H1 (cell line): ENCODE results near the gene TFAP2B. TPM values are rescaled to one million over a fixed set of nuclear protein-coding genes. Genes with fewer than 3 reads are reported as not detected.

Experiments used
- CTCF ChIA-PET: fragments of 300-600 bp; sonication (Branson Sonifier 250); formaldehyde crosslinking; loops from one replicate; lab custom pipeline; 2021; ENCODE audit not compliant: partially characterized antibody; lab: Charles Lee
- POLR2A ChIA-PET: fragments of 300-600 bp; sonication (Branson Sonifier 250); formaldehyde crosslinking; loops from one replicate; lab custom pipeline; 2021; ENCODE audit warnings: inconsistent platforms; ENCODE audit not compliant: partially characterized antibody; lab: Charles Lee
- DNase-seq, 2 experiments: peaks; one replicate each; pipeline versions ENCODE4 v3.0.0 to v3.0.0-alpha.2; 2010 to 2022; ENCODE audit warnings: low spot score in 2 of 2, low read depth in 1 of 2, mixed read lengths in 1 of 2
- FAIRE-seq: peaks from 2 replicates; lab custom pipeline; 2011; peaks lifted over from hg19 to GRCh38; lab: Jason Lieb, UNC
- H2AFZ ChIP-seq: 2 replicates; pipeline ENCODE4 v1.8.1; 2012; ENCODE audit warnings: low read length, inconsistent platforms
- H2AK5ac ChIP-seq: 2 replicates; pipeline ENCODE4 v1.6.1; 2013; ENCODE audit warnings: low read depth, low read length
- H2BK120ac ChIP-seq: replicated peaks from 2 replicates; pipeline ENCODE3; 2013; ENCODE audit warnings: low read depth, low read length, inconsistent platforms
- H2BK12ac ChIP-seq: 2 replicates; pipeline ENCODE4 v1.6.1; 2013; ENCODE audit warnings: low read depth, low read length
- H2BK15ac ChIP-seq: 2 replicates; pipeline ENCODE4 v1.6.1; 2013; ENCODE audit warnings: low read length
- H2BK20ac ChIP-seq: 2 replicates; pipeline ENCODE4 v1.6.1; 2013; ENCODE audit warnings: low read length
- H2BK5ac ChIP-seq: 2 replicates; pipeline ENCODE4 v1.6.1; 2013; ENCODE audit warnings: low read depth, low read length
- H3K14ac ChIP-seq: 2 replicates; pipeline ENCODE4 v1.6.1; 2013; ENCODE audit warnings: inconsistent platforms; ENCODE audit not compliant: insufficient read length
- H3K18ac ChIP-seq: 2 replicates; pipeline ENCODE4 v1.6.1; 2013; ENCODE audit warnings: low read length; ENCODE audit errors: extremely low read depth
- H3K23ac ChIP-seq: 2 replicates; pipeline ENCODE4 v1.6.1; 2013; ENCODE audit warnings: inconsistent platforms; ENCODE audit not compliant: insufficient read length
- H3K23me2 ChIP-seq: 2 replicates; pipeline ENCODE4 v1.6.1; 2013; ENCODE audit warnings: low read depth, low read length
- H3K27ac ChIP-seq: 2 replicates; pipeline ENCODE4 v1.6.1; 2011; ENCODE audit warnings: low read depth, low read length, inconsistent platforms
- H3K27me3 ChIP-seq, 4 experiments: replicated peaks in 1 of 4; 1 replicate in 1 of 4; 2 replicates in 3 of 4; pipeline versions ENCODE4 v1.6.1 to v1.8.1; 2011 to 2013; ENCODE audit warnings: low read length in 3 of 4, mild to moderate bottlenecking in 3 of 4, inconsistent platforms in 2 of 4, mixed read lengths in 2 of 4, moderate library complexity in 1 of 4; ENCODE audit not compliant: control insufficient read depth in 3 of 4, insufficient read depth in 3 of 4; ENCODE audit errors: extremely low read depth in 1 of 4
- H3K36me3 ChIP-seq, 4 experiments: 2 replicates each; pipeline versions ENCODE4 v1.6.1 to v1.8.1; 2011 to 2013; ENCODE audit warnings: mild to moderate bottlenecking in 4 of 4, low read length in 3 of 4, moderate library complexity in 2 of 4, control low read depth in 1 of 4, inconsistent platforms in 1 of 4; ENCODE audit not compliant: insufficient read depth in 4 of 4, control insufficient read depth in 2 of 4
- H3K4ac ChIP-seq: replicated peaks from 2 replicates; pipeline ENCODE3; 2013; ENCODE audit warnings: low read length, low read depth, mixed read lengths, inconsistent platforms; ENCODE audit not compliant: insufficient read length
- H3K4me1 ChIP-seq, 4 experiments: replicated peaks in 1 of 4; 1 replicate in 1 of 4; 2 replicates in 3 of 4; pipeline versions ENCODE4 v1.6.1 to v1.8.1; 2011 to 2013; ENCODE audit warnings: low read length in 3 of 4, inconsistent platforms in 2 of 4, mixed read lengths in 1 of 4; ENCODE audit not compliant: insufficient read depth in 4 of 4, control insufficient read depth in 3 of 4
- H3K4me2 ChIP-seq, 2 experiments: 2 replicates each; pipeline versions ENCODE4 v1.6.1 to v1.8.1; 2011 to 2013; ENCODE audit warnings: low read depth in 2 of 2, low read length in 2 of 2, control low read depth in 1 of 2, inconsistent platforms in 1 of 2, mild to moderate bottlenecking in 1 of 2; ENCODE audit not compliant: insufficient read depth in 1 of 2
- H3K4me3 ChIP-seq, 4 experiments: fragments of 200-600, 300-600 bp in 1 of 4; sonication (generic), shearing (Covaris generic), sonication (Bioruptor Twin) in 1 of 4; 2 replicates each; pipeline versions ENCODE4 v1.5.1 to v1.8.1; 2011 to 2016; ENCODE audit warnings: low read length in 4 of 4, low read depth in 3 of 4, control low read depth in 2 of 4, inconsistent platforms in 2 of 4, mild to moderate bottlenecking in 2 of 4, mixed read lengths in 1 of 4, moderate library complexity in 1 of 4; ENCODE audit not compliant: insufficient read depth in 2 of 4; ENCODE audit errors: extremely low read depth in 1 of 4
- H3K56ac ChIP-seq: replicated peaks from 2 replicates; pipeline ENCODE3; 2013; ENCODE audit warnings: low read depth, mild to moderate bottlenecking, mixed read lengths, low read length, inconsistent platforms; ENCODE audit not compliant: insufficient read length
- H3K79me1 ChIP-seq: 2 replicates; pipeline ENCODE4 v1.6.1; 2013; ENCODE audit warnings: low read depth, low read length, control low read depth
- H3K79me2 ChIP-seq, 2 experiments: 2 replicates each; pipeline versions ENCODE4 v1.6.1 to v1.8.1; 2012 to 2013; ENCODE audit warnings: low read length in 2 of 2, mild to moderate bottlenecking in 2 of 2, inconsistent platforms in 1 of 2; ENCODE audit not compliant: insufficient read depth in 2 of 2, control insufficient read depth in 1 of 2
- H3K9ac ChIP-seq, 4 experiments: replicated peaks in 1 of 4; 1 replicate in 1 of 4; 2 replicates in 3 of 4; pipeline versions ENCODE4 v1.6.1 to v1.8.1; 2011 to 2013; ENCODE audit warnings: low read depth in 3 of 4, low read length in 3 of 4, control low read depth in 2 of 4, mild to moderate bottlenecking in 2 of 4, moderate library complexity in 2 of 4, inconsistent platforms in 1 of 4; ENCODE audit errors: extremely low read depth in 1 of 4
- H3K9me3 ChIP-seq, 2 experiments: 2 replicates each; pipeline versions ENCODE4 v1.6.1 to v1.8.1; 2012 to 2013; ENCODE audit warnings: mild to moderate bottlenecking in 2 of 2, moderate library complexity in 2 of 2, control low read depth in 1 of 2, inconsistent platforms in 1 of 2, low read depth in 1 of 2, low read length in 1 of 2, mixed read lengths in 1 of 2; ENCODE audit not compliant: insufficient read depth in 2 of 2
- H4K20me1 ChIP-seq, 2 experiments: replicated peaks in 1 of 2; 2 replicates each; pipeline versions ENCODE3 to v1.8.1; 2011 to 2013; ENCODE audit warnings: inconsistent platforms in 2 of 2, low read length in 2 of 2, mild to moderate bottlenecking in 1 of 2; ENCODE audit not compliant: insufficient read depth in 2 of 2, control insufficient read depth in 1 of 2
- H4K5ac ChIP-seq: 2 replicates; pipeline ENCODE4 v1.6.1; 2013; ENCODE audit warnings: low read length, low read depth, mixed read lengths, inconsistent platforms; ENCODE audit not compliant: insufficient read length
- H4K8ac ChIP-seq: 2 replicates; pipeline ENCODE4 v1.8.0; 2013; ENCODE audit warnings: mild to moderate bottlenecking, moderate library complexity, low read length, inconsistent platforms; ENCODE audit not compliant: insufficient read depth; ENCODE audit errors: extremely low read depth
- H4K91ac ChIP-seq: replicated peaks from 2 replicates; pipeline ENCODE3; 2013; ENCODE audit warnings: low read length, mixed read lengths, inconsistent platforms; ENCODE audit not compliant: insufficient read length
- WGBS, 2 experiments: shearing (Covaris generic) in 1 of 2; methylation state at CpG; one replicate each; pipeline versions ENCODE4 v1.1.6 to v1.1.7; 2013 to 2015; ENCODE audit warnings: low lambda C conversion rate in 2 of 2, mixed read lengths in 2 of 2, inconsistent platforms in 1 of 2, low coverage in 1 of 2, missing lambda C conversion rate in 1 of 2; ENCODE audit not compliant: insufficient replicate concordance in 2 of 2, insufficient coverage in 1 of 2, insufficient read length in 1 of 2; ENCODE audit errors: extremely low coverage in 1 of 2, missing lambda C conversion rate in 1 of 2; 5-methylcytosine and 5-hydroxymethylcytosine counted together
- polyA plus RNA-seq, 7 experiments: library from polyadenylated mRNA; depleted of rRNA in 3 of 7; stranded (reverse) in 5 of 7; unstranded in 2 of 7; fragments of >200 nt in 5 of 7; fragments of 200-250 nt in 2 of 7; gene quantifications; 1 replicate in 5 of 7; 2 replicates in 1 of 7; 4 replicates in 1 of 7; pipeline versions ENCODE4 v1.2.1 to v1.2.3, GENCODE V29; 2011 to 2013; ENCODE audit warnings: missing spikeins in 2 of 7, mixed read lengths in 2 of 7
- total RNA-seq: library from RNA; stranded (reverse); fragmentation: NEBNext Ultra II Directional; extraction: Animal tissue kit (Norgen Biotek cat#: 25700); gene quantifications from 2 replicates; pipeline ENCODE4 v1.2.1, GENCODE V29; 2021

Gene TFAP2B
- total and polyA plus RNA-seq, 2 of the 8 experiments (the other 6 are each of a cell fraction or from before 2014, with no cell fraction given): not detected

- no peak for DNase-seq
- Histone ChIP-seq H2BK120ac (no peak overlapping the region), H3K79me1 (no peaks in the 10 kb centered on the region), H3K4me3 (no peak overlapping the region), H3K4me1 (peaks cover 8 to 18% (median 11%) of the 10 kb centered on the region in 4 experiments), H3K18ac (no peak overlapping the region), H3K4ac (no peak overlapping the region), H3K23ac (no peak overlapping the region), H3K36me3 (no peaks in the 10 kb centered on the region), H3K9me3 (no peaks in the 10 kb centered on the region), H3K27ac (no peak overlapping the region), H4K20me1 (peaks cover 6 to 10% of the 10 kb centered on the region in 2 experiments), H3K9ac (no peak overlapping the region), H3K4me2 (no peak overlapping the region), H2BK20ac (no peak overlapping the region), H3K56ac (no peak overlapping the region), H2BK15ac (no peak overlapping the region), H3K23me2 (no peaks in the 10 kb centered on the region), H2AFZ (no peak overlapping the region), H4K5ac (no peak overlapping the region), H2BK5ac (no peak overlapping the region), H2AK5ac (no peak overlapping the region), H3K27me3 (peaks cover 58 to 96% (median 78%) of the 10 kb centered on the region in 4 experiments), H2BK12ac (no peak overlapping the region), H3K14ac (no peak overlapping the region), H4K91ac (no peak overlapping the region), H3K79me2 (no peaks in the 10 kb centered on the region), H4K8ac (no peak overlapping the region)
- no peak for FAIRE-seq
- POLR2A ChIA-PET: interaction anchor here (1.5 kb wide), 1 partner anchor 9 kb away, joined by 4 read pairs; no protein-coding TSS in a partner anchor
- WGBS, 2 experiments: 11% methylated on average over 3 of the region's 3 CpGs; no CpG with 5 or more reads in 1 of the 2 experiments
- CTCF ChIA-PET: interaction anchor here (0.6 to 2.1 kb wide), 7 partner anchors 10 to 566 kb away, joined by 3 to 10 read pairs (median 4); no protein-coding TSS in a partner anchor
These were observed 11.3 kb downstream of the TFAP2B start for GRCh38 chr6:50829898-50830444.
